HepG2 (cell line): ENCODE results near the gene TRIM54. TPM values are rescaled to one million over a fixed set of nuclear protein-coding genes. Genes with fewer than 3 reads are reported as not detected.

Source experiments
- ARID3A ChIP-seq: IDR thresholded peaks from 2 replicates; pipeline ENCODE4 v1.6.1; 2012; ENCODE audit warnings: low read depth, low read length, improper control_type of control experiment
- ATAD3A ChIP-seq: sonication (generic); formaldehyde crosslinking; IDR thresholded peaks from 2 replicates; pipeline ENCODE4 v1.4.0; 2020; ENCODE audit warnings: missing genetic modification reagents
- GMEB1 ChIP-seq: sonication (generic); formaldehyde crosslinking; IDR thresholded peaks from 2 replicates; pipeline ENCODE4 v1.5.1; 2020; ENCODE audit warnings: missing genetic modification reagents, mild to moderate bottlenecking, borderline replicate concordance
- HNRNPL ChIP-seq: fragments of 200-400 bp; formaldehyde crosslinking; IDR thresholded peaks from 2 replicates; pipeline ENCODE4 v1.6.1; 2017; ENCODE audit warnings: mild to moderate bottlenecking, low read depth, low read length
- MAFK ChIP-seq, 2 experiments: IDR thresholded peaks in 1 of 2; conservative IDR thresholded peaks in 1 of 2; 2 replicates each; pipeline ENCODE4 v1.6.1; 2011; ENCODE audit warnings: improper control_type of control experiment in 2 of 2, low read length in 2 of 2
- MXD3 ChIP-seq: IDR thresholded peaks from 2 replicates; pipeline ENCODE4 v1.6.1; 2016; ENCODE audit warnings: mild to moderate bottlenecking, missing biosample characterization, missing genetic modification reagents
- NCOA5 ChIP-seq: sonication (generic); formaldehyde crosslinking; IDR thresholded peaks from 2 replicates; pipeline ENCODE4 v1.4.0; 2020; ENCODE audit warnings: missing genetic modification reagents
- NONO ChIP-seq, 2 experiments: fragments of 450-650 bp in 1 of 2; sonication (generic) in 1 of 2; formaldehyde crosslinking in 1 of 2; IDR thresholded peaks in 1 of 2; conservative IDR thresholded peaks in 1 of 2; 2 replicates each; pipeline versions ENCODE4 v1.6.1 to v1.8.0; 2017 to 2022; ENCODE audit warnings: mild to moderate bottlenecking in 1 of 2, missing genetic modification reagents in 1 of 2, moderate library complexity in 1 of 2
- RBFOX2 ChIP-seq: fragments of 200-400 bp; formaldehyde crosslinking; IDR thresholded peaks from 2 replicates; pipeline ENCODE4 v1.6.1; 2017; ENCODE audit warnings: low read depth, mild to moderate bottlenecking, low read length
- RNF2 ChIP-seq: fragments of 450-650 bp; conservative IDR thresholded peaks from 2 replicates; pipeline ENCODE4 v1.6.1; 2016; ENCODE audit warnings: low read depth
- RNF219 ChIP-seq: sonication (generic); formaldehyde crosslinking; IDR thresholded peaks from 2 replicates; pipeline ENCODE4 v1.5.0; 2020; ENCODE audit warnings: mild to moderate bottlenecking, missing genetic modification reagents
- SCMH1 ChIP-seq: sonication (generic); formaldehyde crosslinking; IDR thresholded peaks from 2 replicates; pipeline ENCODE4 v1.9.0; 2021; ENCODE audit warnings: missing genetic modification reagents, mild to moderate bottlenecking, borderline replicate concordance
- SOX6 ChIP-seq, 2 experiments: fragments of 450-650 bp in 1 of 2; sonication (generic) in 1 of 2; formaldehyde crosslinking in 1 of 2; IDR thresholded peaks; 2 replicates each; pipeline versions ENCODE4 v1.4.0 to v1.6.1; 2017 to 2020; ENCODE audit warnings: antibody characterized with exemption in 1 of 2, mild to moderate bottlenecking in 1 of 2, missing genetic modification reagents in 1 of 2
- SUZ12 ChIP-seq: fragments of 150-350 bp; IDR thresholded peaks from 2 replicates; pipeline ENCODE4 v1.6.1; 2014; ENCODE audit warnings: low read depth, low read length
- TAF1 ChIP-seq: sonication (generic); formaldehyde crosslinking; IDR thresholded peaks from 2 replicates; pipeline ENCODE4 v1.4.0; 2020; ENCODE audit warnings: missing genetic modification reagents
- TERF1 ChIP-seq: sonication (generic); formaldehyde crosslinking; IDR thresholded peaks from 2 replicates; pipeline ENCODE4 v1.8.0; 2022; ENCODE audit warnings: mild to moderate bottlenecking, missing genetic modification reagents, moderate library complexity
- ZNF124 ChIP-seq: sonication (generic); formaldehyde crosslinking; IDR thresholded peaks from 2 replicates; pipeline ENCODE4 v1.4.0; 2020; ENCODE audit warnings: missing genetic modification reagents
- ZNF362 ChIP-seq: sonication (generic); formaldehyde crosslinking; IDR thresholded peaks from 2 replicates; pipeline ENCODE4 v1.4.0; 2020; ENCODE audit warnings: missing genetic modification reagents, mild to moderate bottlenecking, borderline replicate concordance
- ZNF572 ChIP-seq: sonication (generic); formaldehyde crosslinking; IDR thresholded peaks from 2 replicates; pipeline ENCODE4 v1.5.1; 2020; ENCODE audit warnings: mild to moderate bottlenecking, missing genetic modification reagents
- ZNF629 ChIP-seq: sonication (generic); formaldehyde crosslinking; conservative IDR thresholded peaks from 2 replicates; pipeline ENCODE4 v1.5.0; 2020; ENCODE audit warnings: missing genetic modification reagents
- ZSCAN9 ChIP-seq: IDR thresholded peaks from 2 replicates; pipeline ENCODE4 v1.6.1; 2016; ENCODE audit warnings: borderline replicate concordance
- polyA plus RNA-seq, 8 experiments: library from polyadenylated mRNA; depleted of rRNA in 3 of 8; stranded (reverse) in 7 of 8; unstranded in 1 of 8; fragments of >200 nt; fragmentation: Illumina TruSeq in 4 of 8; extraction: Trizol in 4 of 8; gene quantifications; 2 replicates each; pipeline versions ENCODE4 v1.2.1 to v1.2.3, GENCODE V29; 2011 to 2016; ENCODE audit warnings: low read depth in 4 of 8, missing spikeins in 1 of 8, mixed read lengths in 1 of 8; ENCODE audit not compliant: insufficient read depth in 1 of 8
- total RNA-seq, 5 experiments: library from RNA; depleted of rRNA; stranded (reverse); fragments of >200 nt; fragmentation: Illumina TruSeq; extraction: Trizol; gene quantifications; 2 replicates each; pipeline ENCODE4 v1.2.3, GENCODE V29; 2016; ENCODE audit warnings: low read depth in 1 of 5

TRIM54 gene
- total and polyA plus RNA-seq, 2 of the 13 experiments (the other 11 are each of a cell fraction or from before 2014, with no cell fraction given) = 0.07 to 0.13 TPM

- no peak for TF ChIP-seq NCOA5 (CRISPR knock-in tag)
- TF ChIP-seq ZNF362 (CRISPR knock-in tag) = peak; percentile 39; the same call in 1 of the 2 replicates
- no peak for TF ChIP-seq ATAD3A (CRISPR knock-in tag)
- no peak for TF ChIP-seq RNF219 (CRISPR knock-in tag)
- TF ChIP-seq ARID3A = peak; percentile 87
- TF ChIP-seq MXD3 = peak; percentile 51; the same call in 1 of the 2 replicates
- TF ChIP-seq RBFOX2 = no peak
- TF ChIP-seq ZNF124 (CRISPR knock-in tag) = 0 out of 2 replicates have a peak, but pooled peaks have one; percentile 42
- no peak for TF ChIP-seq SOX6 (IDR thresholded peaks at IDR 0.05)
- peak; percentile 79 for TF ChIP-seq SOX6 (CRISPR knock-in tag; IDR thresholded peaks at IDR 0.05)
- peak; percentile 62 for TF ChIP-seq TAF1 (CRISPR knock-in tag)
- no peak for TF ChIP-seq MAFK (conservative IDR thresholded peaks at IDR 0.05 in 1 of 2, IDR thresholded peaks at IDR 0.05 in 1 of 2; ENCODE audit: low read length in 2 of 2)
- TF ChIP-seq SCMH1 (CRISPR knock-in tag) = no peak
- peak; percentile 87; the same call in 1 of the 2 replicates for TF ChIP-seq ZSCAN9 (CRISPR knock-in tag)
- TF ChIP-seq HNRNPL = no peak
- no peak for TF ChIP-seq NONO (IDR thresholded peaks at IDR 0.05)
- TF ChIP-seq NONO (CRISPR knock-in tag; conservative IDR thresholded peaks at IDR 0.05) = peak; percentile 71; the same call in 1 of the 2 replicates
- peak; percentile 58; the same call in 1 of the 2 replicates for TF ChIP-seq RNF2
- peak; percentile 80 for TF ChIP-seq GMEB1
- no peak for TF ChIP-seq ZNF572 (CRISPR knock-in tag)
- TF ChIP-seq TERF1 (CRISPR knock-in tag) = no peak
- TF ChIP-seq SUZ12 = no peak
- no peak for TF ChIP-seq ZNF629 (CRISPR knock-in tag)
These were observed 38.8 kb downstream of the TRIM54 start (continued) for GRCh38 chr2:27320958-27321543.
